ENCODE data around the gene LAMA3.

LAMA3 gene

DNA sequence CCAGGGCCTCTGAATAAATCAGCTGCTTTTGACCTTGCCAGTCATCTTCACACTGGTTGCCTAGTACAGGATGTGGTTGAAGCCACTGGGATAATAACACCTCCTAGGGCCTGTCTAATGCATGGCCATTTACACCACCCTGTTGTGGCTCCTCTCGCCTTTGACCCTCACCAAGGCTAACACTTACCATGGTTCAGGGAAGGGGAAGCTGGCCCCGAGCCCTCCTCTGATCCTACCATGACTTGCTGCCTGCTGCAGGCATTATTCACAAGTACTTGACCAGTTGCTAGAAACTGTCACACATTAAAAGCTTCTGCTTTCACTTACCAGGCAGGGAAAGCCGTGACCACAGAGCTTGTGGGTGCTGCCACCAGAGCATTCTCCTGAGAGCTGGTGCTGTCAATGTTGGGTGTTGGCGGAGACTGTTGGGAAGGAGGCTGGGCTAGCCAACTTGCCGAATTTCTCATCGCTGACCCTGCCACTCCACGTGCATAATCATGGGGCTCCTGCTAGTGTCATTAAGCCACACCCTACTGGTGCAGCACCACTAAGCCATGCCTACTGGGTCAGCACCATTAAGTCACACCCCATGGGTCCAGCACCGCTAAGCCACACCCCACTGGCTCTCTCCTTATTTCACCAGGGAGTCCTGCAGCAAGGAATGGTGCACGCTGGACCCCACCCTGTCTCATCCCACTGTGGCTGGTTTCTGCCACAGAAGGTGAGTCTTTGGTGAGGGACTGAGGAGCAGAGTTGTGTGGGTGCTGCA lies 278.3 kb downstream of the LAMA3 start:
- TF ChIP-seq, protein P1, sequence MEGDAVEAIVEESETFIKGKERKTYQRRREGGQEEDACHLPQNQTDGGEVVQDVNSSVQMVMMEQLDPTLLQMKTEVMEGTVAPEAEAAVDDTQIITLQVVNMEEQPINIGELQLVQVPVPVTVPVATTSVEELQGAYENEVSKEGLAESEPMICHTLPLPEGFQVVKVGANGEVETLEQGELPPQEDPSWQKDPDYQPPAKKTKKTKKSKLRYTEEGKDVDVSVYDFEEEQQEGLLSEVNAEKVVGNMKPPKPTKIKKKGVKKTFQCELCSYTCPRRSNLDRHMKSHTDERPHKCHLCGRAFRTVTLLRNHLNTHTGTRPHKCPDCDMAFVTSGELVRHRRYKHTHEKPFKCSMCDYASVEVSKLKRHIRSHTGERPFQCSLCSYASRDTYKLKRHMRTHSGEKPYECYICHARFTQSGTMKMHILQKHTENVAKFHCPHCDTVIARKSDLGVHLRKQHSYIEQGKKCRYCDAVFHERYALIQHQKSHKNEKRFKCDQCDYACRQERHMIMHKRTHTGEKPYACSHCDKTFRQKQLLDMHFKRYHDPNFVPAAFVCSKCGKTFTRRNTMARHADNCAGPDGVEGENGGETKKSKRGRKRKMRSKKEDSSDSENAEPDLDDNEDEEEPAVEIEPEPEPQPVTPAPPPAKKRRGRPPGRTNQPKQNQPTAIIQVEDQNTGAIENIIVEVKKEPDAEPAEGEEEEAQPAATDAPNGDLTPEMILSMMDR (IDR thresholded peaks at IDR 0.05; ENCODE audit: borderline replicate concordance, insufficient read depth, low read depth, low read length), result no peak
- no peak overlapping the region for H3K4me3 ChIP-seq (ENCODE audit: low read depth, low read length)

DNA sequence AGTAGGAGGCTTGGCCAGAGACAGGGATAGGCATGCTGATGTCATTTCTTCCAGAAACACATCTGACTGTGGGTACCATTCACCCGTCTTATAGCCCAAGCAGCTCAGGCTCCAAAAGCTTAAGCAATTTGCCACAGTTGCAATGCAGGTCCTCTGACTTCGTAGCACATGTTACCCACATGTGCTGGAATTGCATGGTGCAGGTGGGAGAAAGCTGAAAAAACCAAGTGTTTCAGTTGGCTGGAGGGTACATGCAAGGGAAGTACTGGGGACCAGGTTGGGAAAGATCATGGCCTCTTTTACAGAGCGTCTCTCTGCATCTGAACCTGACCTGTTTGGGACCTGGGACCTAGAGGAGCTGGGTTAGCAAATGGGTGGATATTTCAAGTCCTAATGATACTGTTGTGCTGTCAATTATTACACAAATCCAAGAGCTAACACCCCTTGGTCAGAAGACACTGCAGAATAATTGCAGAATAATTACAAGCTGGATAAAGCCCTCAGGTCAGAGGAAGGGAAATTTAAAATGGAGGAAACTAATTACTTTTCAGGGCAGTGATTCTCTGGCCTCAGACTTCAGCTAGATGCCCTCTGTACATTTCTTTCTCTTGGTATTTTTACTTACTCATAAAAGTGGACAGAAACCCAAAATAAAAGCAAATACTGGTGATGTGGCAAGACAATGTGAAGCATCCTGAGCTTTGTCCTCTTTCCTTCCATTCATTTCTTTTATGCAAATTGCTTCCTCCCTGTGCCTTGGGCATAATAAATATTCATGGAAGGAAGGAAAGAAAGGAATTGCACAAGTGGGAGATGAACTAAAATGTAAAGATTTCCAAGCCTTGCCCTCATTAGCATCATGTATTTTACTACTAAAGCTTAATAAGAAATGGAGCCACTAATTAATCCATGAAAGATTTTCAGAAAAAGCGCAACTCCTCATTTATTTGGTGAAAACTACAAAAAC lies 279.7 kb downstream of the LAMA3 start:
- no peak overlapping the region for H3K4me3 ChIP-seq (ENCODE audit: low read depth, low read length)
- TF ChIP-seq, protein P1 (IDR thresholded peaks at IDR 0.05; ENCODE audit: borderline replicate concordance, insufficient read depth, low read depth, low read length), result no peak

DNA sequence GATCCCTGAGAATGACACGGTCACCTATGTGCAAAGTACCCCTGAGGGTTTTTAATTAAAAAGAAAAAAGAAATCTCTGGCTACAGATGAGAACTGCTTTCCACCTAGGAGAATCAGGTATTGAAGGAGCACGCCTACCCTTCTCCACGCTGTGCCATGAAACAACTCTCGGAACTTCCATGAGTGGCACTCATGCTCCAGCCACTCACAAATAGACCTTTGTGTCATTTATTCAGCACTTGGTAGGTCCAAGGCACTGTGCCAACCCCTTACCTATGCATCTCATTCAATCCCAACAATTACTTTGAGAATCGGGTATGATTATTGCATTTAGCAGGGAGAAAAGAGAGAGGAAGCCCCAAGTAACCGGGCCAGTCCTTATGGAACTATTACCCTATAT lies 280.4 kb downstream of the LAMA3 start:
- no peak overlapping the region for H3K4me3 ChIP-seq (ENCODE audit: low read depth, low read length)
- TF ChIP-seq, protein P1 (IDR thresholded peaks at IDR 0.05; ENCODE audit: borderline replicate concordance, insufficient read depth, low read depth, low read length), result no peak

DNA sequence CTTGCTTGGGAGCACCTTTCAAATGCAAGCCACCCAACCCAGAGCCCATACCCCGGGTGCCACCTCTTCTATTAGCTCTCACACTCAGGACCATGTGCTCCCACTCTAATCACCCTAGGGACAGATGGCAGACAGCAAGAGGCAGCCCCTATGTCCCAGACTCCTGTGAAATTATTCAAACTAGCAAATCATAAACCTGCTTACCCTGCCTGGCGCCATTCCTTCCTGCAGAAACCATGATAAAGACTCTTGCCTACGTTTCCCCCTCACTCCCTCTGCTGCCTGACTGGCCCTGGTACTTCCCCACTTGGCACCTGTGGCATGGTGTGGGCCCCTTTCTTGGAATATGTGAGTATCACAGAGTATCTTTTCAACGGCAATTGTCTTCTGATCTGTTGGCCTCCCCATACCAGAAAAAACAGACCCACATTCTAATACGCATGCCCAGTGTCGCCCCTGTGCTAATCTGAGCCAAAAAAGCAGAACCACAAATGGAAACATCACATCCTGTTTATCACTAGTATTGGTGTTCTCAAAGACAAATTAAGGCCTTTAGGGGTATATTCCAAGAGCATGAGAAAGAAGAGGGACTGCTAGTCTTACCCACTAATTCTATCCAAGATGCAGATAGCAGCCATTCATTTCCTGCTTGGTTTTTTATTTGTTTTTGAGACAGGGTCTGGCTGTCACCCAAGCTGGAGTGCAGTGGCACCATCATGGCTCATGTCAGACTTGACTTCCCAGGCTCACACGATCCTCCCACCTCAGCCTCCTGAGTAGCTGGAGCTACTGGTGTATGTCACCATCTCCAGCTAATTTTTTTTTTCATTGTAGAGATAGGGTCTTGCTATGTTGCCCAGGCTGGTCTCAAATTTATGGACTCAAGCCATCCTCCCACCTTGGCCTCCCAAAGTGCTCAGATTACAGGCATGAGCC lies 281.2 kb downstream of the LAMA3 start:
- TF ChIP-seq, protein P1 (IDR thresholded peaks at IDR 0.05; ENCODE audit: borderline replicate concordance, insufficient read depth, low read depth, low read length), result no peak
- no peak overlapping the region for H3K4me3 ChIP-seq (ENCODE audit: low read depth, low read length)

DNA sequence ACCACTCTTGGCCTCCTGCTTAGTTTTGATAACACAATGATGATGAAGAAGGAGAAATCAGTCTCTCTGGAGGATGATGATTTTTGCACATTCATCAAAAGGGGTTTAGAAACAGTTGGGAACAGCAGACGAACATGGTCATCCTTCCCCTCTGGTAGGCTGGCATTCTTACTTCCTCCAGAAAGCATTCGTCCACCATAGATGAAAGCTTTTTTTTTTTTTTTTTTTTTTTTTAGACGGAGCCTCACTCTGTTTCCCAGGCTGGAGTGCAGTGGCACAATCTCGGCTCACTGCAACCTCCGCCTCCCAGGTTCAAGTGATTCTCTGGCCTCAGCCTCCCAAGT lies 281.8 kb downstream of the LAMA3 start:
- no peak overlapping the region for H3K4me3 ChIP-seq (ENCODE audit: low read depth, low read length)
- TF ChIP-seq, protein P1 (IDR thresholded peaks at IDR 0.05; ENCODE audit: borderline replicate concordance, insufficient read depth, low read depth, low read length), result no peak

DNA sequence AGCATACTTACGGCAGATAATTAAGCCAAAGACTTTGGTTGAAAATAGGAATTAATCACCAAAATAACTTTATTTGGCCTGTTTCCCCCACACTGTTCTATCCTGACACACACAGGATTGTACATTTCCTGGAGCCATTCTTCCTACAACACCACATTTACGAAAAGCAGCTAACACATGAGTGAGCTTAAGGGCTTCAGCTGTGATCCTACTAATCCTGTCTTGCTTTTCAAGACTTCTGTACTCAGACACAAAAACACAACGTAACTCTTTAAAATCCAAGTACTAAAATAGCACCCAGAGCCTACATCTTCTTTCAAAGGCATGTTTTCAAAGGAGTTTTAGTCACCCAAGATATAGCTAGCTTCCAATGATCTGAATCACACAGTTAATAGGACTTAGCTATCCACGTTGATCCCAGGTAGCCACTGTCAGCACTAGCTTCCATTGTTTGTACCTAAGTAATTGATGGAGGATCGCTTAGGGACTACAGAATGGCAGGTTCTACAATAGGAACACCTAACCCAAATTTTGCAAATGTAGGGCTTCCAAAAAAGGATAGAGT lies 282.5 kb downstream of the LAMA3 start:
- no peak overlapping the region for H3K4me3 ChIP-seq (ENCODE audit: low read depth, low read length)
- TF ChIP-seq, protein P1 (IDR thresholded peaks at IDR 0.05; ENCODE audit: borderline replicate concordance, insufficient read depth, low read depth, low read length), result no peak
